ENCODE measurements around the gene NHLH1.
"Not testable (repeated sequence)": the region's sequence is repeated elsewhere in the genome, so short reads cannot be mapped to it uniquely, and the experiment has no call there.

The NHLH1 gene

GRCh38 chr1:160384812-160385211 is 17.9 kb downstream of the NHLH1 start:
- DNase-seq (ENCODE audit: low read depth): not testable (repeated sequence)

- not testable (repeated sequence) for DNase-seq (ENCODE audit: low read depth)
Measured at GRCh38 chr1:160388406-160388805, 21.5 kb downstream of the NHLH1 start.

- DNase-seq (ENCODE audit: low read depth): no peak
Measured at GRCh38 chr1:160394673-160395072, 27.8 kb downstream of the NHLH1 start.

GRCh38 chr1:160397651-160398050 is 30.8 kb downstream of the NHLH1 start:
- DNase-seq (ENCODE audit: low read depth): no peak

- DNase-seq (ENCODE audit: low read depth): no peak
Measured at GRCh38 chr1:160398823-160399222, 32.0 kb downstream of the NHLH1 start.

- DNase-seq (ENCODE audit: low read depth): no peak
Measured at GRCh38 chr1:160399544-160400222, 32.8 kb downstream of the NHLH1 start.

GRCh38 chr1:160400223-160400645 is 33.4 kb downstream of the NHLH1 start, which contains the start of gene VANGL2:
Gene VANGL2, plus strand, starts transcription at chr1:160400564. Its CDS starts 15,274 bp downstream, at chr1:160415838.
- DNase-seq (ENCODE audit: low read depth): no peak

GRCh38 chr1:160400646-160401486 is 34.0 kb downstream of the NHLH1 start:
- DNase-seq (ENCODE audit: low read depth): no peak

- DNase-seq (ENCODE audit: low read depth): no peak
Measured at GRCh38 chr1:160401487-160401805, 34.6 kb downstream of the NHLH1 start.

GRCh38 chr1:160402001-160402795 is 35.3 kb downstream of the NHLH1 start:
- DNase-seq (ENCODE audit: low read depth): no peak

GRCh38 chr1:160403244-160403643 is 36.4 kb downstream of the NHLH1 start:
- DNase-seq (ENCODE audit: low read depth): no peak

GRCh38 chr1:160404094-160404493 is 37.2 kb downstream of the NHLH1 start:
- no peak for DNase-seq (ENCODE audit: low read depth)

- DNase-seq (ENCODE audit: low read depth): no peak
Measured at GRCh38 chr1:160405331-160405877, 38.5 kb downstream of the NHLH1 start.

GRCh38 chr1:160406131-160406968 is 39.5 kb downstream of the NHLH1 start:
- DNase-seq (ENCODE audit: low read depth): no peak

GRCh38 chr1:160407839-160408801 is 41.2 kb downstream of the NHLH1 start:
- no peak for DNase-seq (ENCODE audit: low read depth)

- no peak for DNase-seq (ENCODE audit: low read depth)
Measured at GRCh38 chr1:160408864-160409263, 42.0 kb downstream of the NHLH1 start.

GRCh38 chr1:160409486-160409885 is 42.6 kb downstream of the NHLH1 start:
- DNase-seq (ENCODE audit: low read depth): no peak

- no peak for DNase-seq (ENCODE audit: low read depth)
Measured at GRCh38 chr1:160410406-160411005, 43.6 kb downstream of the NHLH1 start.

- no peak for DNase-seq (ENCODE audit: low read depth)
Measured at GRCh38 chr1:160411271-160412027, 44.6 kb downstream of the NHLH1 start.

Measured in stimulated activated CD8-positive, alpha-beta memory T cell treated with anti-CD3 and anti-CD28 coated beads, Interleukin-12 subunit alpha, Interleukin-12 subunit beta, amount 100 ng/mL, for 1 hour (primary cell).